ENCODE results near the gene ANO1. TPM values are rescaled to one million over a fixed set of nuclear protein-coding genes. Genes with fewer than 3 reads are reported as not detected.

The ANO1 gene
- total RNA-seq, 1 experiment from 2014 or later: 10.9 TPM

GRCh38 chr11:70129051-70129592, 51.0 kb downstream of the ANO1 start:
- Histone ChIP-seq H2BK12ac (ENCODE audit: insufficient read length, low read depth, low read length) (no peak overlapping the region), H3K4ac (ENCODE audit: low read depth, low read length) (no peak overlapping the region), H3K18ac (ENCODE audit: insufficient read length, low read depth, low read length) (no peak overlapping the region), H4K91ac (ENCODE audit: insufficient read length, low read depth, low read length) (no peak overlapping the region), H3K4me1 (ENCODE audit: insufficient read depth, low read length) (peaks cover 7% of the 10 kb centered on the region; the same call in 1 of the 2 replicates), H3K9me3 (ENCODE audit: control insufficient read depth, low read depth, low read length) (no peaks in the 10 kb centered on the region), H2AK5ac (ENCODE audit: insufficient read length, low read length) (no peak overlapping the region), H3T11ph (ENCODE audit: low read length) (no peak overlapping the region), H2AFZ (ENCODE audit: low read length) (no peak overlapping the region), H3K79me2 (ENCODE audit: insufficient read depth, low read length) (no peaks in the 10 kb centered on the region), H4K20me1 (ENCODE audit: control insufficient read depth, insufficient read depth, insufficient read length) (no peaks in the 10 kb centered on the region), H4K5ac (ENCODE audit: insufficient read length, low read depth, low read length) (no peak overlapping the region), H2BK120ac (ENCODE audit: low read depth, low read length, poor library complexity, severe bottlenecking) (no peak overlapping the region), H3K9ac (ENCODE audit: extremely low read depth, insufficient read length, low read length) (no peak overlapping the region), H3K56ac (ENCODE audit: insufficient read length, low read depth, low read length) (no peak overlapping the region), H3K4me2 (ENCODE audit: insufficient read depth, insufficient read length, low read length) (no peak overlapping the region), H3K14ac (ENCODE audit: insufficient read depth, low read length) (peak overlapping the region; percentile 54), H2BK5ac (ENCODE audit: insufficient read length, low read length) (no peak overlapping the region), H2BK20ac (ENCODE audit: low read depth, low read length, poor library complexity, severe bottlenecking) (no peak overlapping the region), H3K27me3 (ENCODE audit: insufficient read depth, low read length) (0 out of 2 replicates have a peak, but pooled peaks cover 2% of the 10 kb centered on the region), H2BK15ac (ENCODE audit: low read depth, low read length) (no peak overlapping the region), H3K23ac (ENCODE audit: insufficient read length, low read depth, low read length) (no peak overlapping the region), H3K27ac (ENCODE audit: insufficient read length, low read depth, low read length) (no peak overlapping the region), H4K8ac (replicated peaks; ENCODE audit: insufficient read length, low read depth, low read length) (no peak overlapping the region), H3K23me2 (ENCODE audit: insufficient read length, low read depth, low read length, poor library complexity, severe bottlenecking) (no peaks in the 10 kb centered on the region), H3K79me1 (ENCODE audit: insufficient read depth, low read depth, low read length, poor library complexity, severe bottlenecking) (no peaks in the 10 kb centered on the region)
- TF ChIP-seq CTCF (conservative IDR thresholded peaks at IDR 0.05): no peak
- peaks cover 0 to 5% (median 0%) of the 10 kb centered on the region in 3 experiments; a peak in 2 of 7 replicates for H3K36me3 Mint-ChIP-seq (ENCODE audit: insufficient read depth in 1 of 3, low read depth in 3 of 3)
- H3K27ac Mint-ChIP-seq: peak overlapping the region; percentile 35 to 89 (median 68); a peak in 3 of 7 replicates
- no CpG with 5 or more reads among the region's 17 CpGs for WGBS (ENCODE audit: extremely low coverage, insufficient read length, low lambda C conversion rate)
- DNase-seq: no peak
- H3K9me3 Mint-ChIP-seq: no peaks in the 10 kb centered on the region; a peak in 1 of 5 replicates
- peaks cover 2% of the 10 kb centered on the region; the same call in 1 of the 2 replicates for H3K27me3 Mint-ChIP-seq (ENCODE audit: low read depth)
- H3K4me3 Mint-ChIP-seq: no peak overlapping the region; a peak in 1 of 5 replicates
- peaks cover 27 to 30% of the 10 kb centered on the region in 2 experiments for H3K4me1 Mint-ChIP-seq

All from H9 (cell line).